K562 (cell line): ENCODE measurements around the gene FN3K. TPM values are rescaled to one million over a fixed set of nuclear protein-coding genes. Genes with fewer than 3 reads are reported as not detected.

Source experiments
- ARNT ChIP-seq, 2 experiments: fragments of 450-650 bp; IDR thresholded peaks; 2 replicates each; pipeline ENCODE4 v1.6.1; 2016; ENCODE audit warnings: mild to moderate bottlenecking in 1 of 2
- BCL6 ChIP-seq: fragments of 250-450 bp; sonication (Bioruptor Pico); IDR thresholded peaks from 2 replicates; pipeline ENCODE4 v1.4.0; 2020
- CHCHD3 ChIP-seq: fragments of 250-450 bp; sonication (Bioruptor Pico); IDR thresholded peaks from 2 replicates; pipeline ENCODE4 v2.1.2; 2022; ENCODE audit warnings: mild to moderate bottlenecking
- GTF2F1 ChIP-seq: IDR thresholded peaks from 2 replicates; pipeline ENCODE4 v1.6.1; 2011; ENCODE audit warnings: low read depth, low read length, improper control_type of control experiment
- NELFE ChIP-seq: IDR thresholded peaks from 2 replicates; pipeline ENCODE4 v1.6.1; 2011; ENCODE audit warnings: mild to moderate bottlenecking; ENCODE audit not compliant: insufficient read depth, insufficient read length
- SRF ChIP-seq, 2 experiments: fragments of 250-450, 450-650 bp in 1 of 2; sonication (Bioruptor Pico) in 1 of 2; sonication (generic) in 1 of 2; formaldehyde crosslinking; IDR thresholded peaks; 2 replicates each; pipeline versions ENCODE4 v1.5.0 to v1.5.1; 2020 to 2022; ENCODE audit warnings: mild to moderate bottlenecking in 1 of 2, missing genetic modification reagents in 1 of 2
- polyA plus RNA-seq, 8 experiments: library from polyadenylated mRNA; depleted of rRNA in 4 of 8; stranded (reverse) in 5 of 8; unstranded in 3 of 8; fragments of >200 nt; fragmentation: Nextera tagmentation in 2 of 8; fragmentation: Illumina TruSeq in 1 of 8; extraction: Ambion mirVana in 2 of 8; extraction: Trizol in 1 of 8; gene quantifications; 2 replicates each; pipeline versions ENCODE4 v1.2.1 to v1.2.3, GENCODE V29; 2011 to 2014; ENCODE audit warnings: inconsistent platforms in 1 of 8, missing spikeins in 1 of 8
- total RNA-seq, 7 experiments: library from RNA; depleted of rRNA in 6 of 7; stranded (reverse); fragments of >200 nt in 6 of 7; fragmentation: Illumina TruSeq in 2 of 7; extraction: Trizol in 2 of 7; gene quantifications; 2 replicates each; pipeline versions ENCODE4 v1.2.1 to v1.2.3, GENCODE V29; 2011 to 2021; ENCODE audit warnings: low replicate concordance in 1 of 7
- TF ChIP-seq, protein P1 (sequence below): fragments of 150-350 bp; IDR thresholded peaks from 2 replicates; pipeline ENCODE4 v1.6.1; 2014; ENCODE audit warnings: low read depth, mild to moderate bottlenecking, low read length, borderline replicate concordance
- TF ChIP-seq, protein P2 (sequence below): sonication (generic); formaldehyde crosslinking; IDR thresholded peaks from 2 replicates; pipeline ENCODE4 v1.8.0; 2022; ENCODE audit warnings: missing genetic modification reagents, mild to moderate bottlenecking, moderate library complexity, borderline replicate concordance
- TF ChIP-seq, protein P3 (sequence below), 2 experiments: fragments of 450-650 bp; IDR thresholded peaks; 2 replicates each; pipeline ENCODE4 v1.6.1; 2016

FN3K gene
- total and polyA plus RNA-seq, 9 of the 15 experiments (the other 6 are each of a cell fraction or from before 2014, with no cell fraction given) = 0.08 to 22.7 (median 3.8) TPM

DNA sequence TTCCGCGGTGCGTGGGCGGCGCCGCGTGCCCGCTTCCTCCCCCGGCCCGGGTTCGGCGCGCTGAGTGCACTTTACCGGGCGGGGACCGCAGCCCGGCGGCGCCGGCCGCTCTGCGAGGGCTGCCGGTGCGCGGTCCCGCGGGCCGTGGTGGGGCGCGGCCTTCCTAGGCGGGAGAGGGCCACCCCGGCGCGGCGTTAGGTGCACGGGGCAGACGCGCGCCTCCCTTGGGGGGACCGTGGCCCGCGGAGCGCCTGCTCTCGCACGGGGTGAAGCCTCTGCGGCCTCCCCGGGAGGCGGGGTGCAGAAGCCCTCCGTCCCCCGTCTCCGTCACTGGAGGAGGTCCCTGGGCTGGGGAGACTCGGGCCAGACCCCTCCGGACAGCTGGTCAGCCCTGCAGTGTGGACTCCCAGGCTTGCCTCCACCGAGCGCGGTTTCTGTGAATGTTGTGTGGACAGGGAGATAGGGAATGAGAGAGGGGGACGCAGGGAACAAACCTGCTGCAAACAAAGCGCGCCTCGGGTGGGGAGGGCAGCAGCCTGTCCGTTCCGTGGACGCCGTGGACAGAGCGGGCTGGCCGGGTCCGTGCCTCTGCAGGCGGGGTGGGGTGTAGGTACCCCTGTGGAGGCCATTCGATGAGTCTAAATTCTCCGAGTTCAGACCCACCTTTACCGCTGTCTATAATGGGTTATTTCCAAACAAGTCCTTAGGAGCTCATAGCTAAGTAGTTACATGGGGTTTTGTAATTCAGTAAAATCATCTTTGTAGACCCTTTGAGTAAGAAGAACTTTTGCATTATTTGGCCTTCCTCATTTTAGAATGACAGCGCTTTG lies 17.2 kb downstream of the FN3K start (continued):
- TF ChIP-seq BCL6 (CRISPR knock-in tag) (no peak), ARNT (IDR thresholded peaks at IDR 0.05) (no peak), NELFE (no peak), CHCHD3 (CRISPR knock-in tag) (no peak), SRF (CRISPR knock-in tag; IDR thresholded peaks at IDR 0.05) (no peak), GTF2F1 (no peak)
- TF ChIP-seq, protein P1, sequence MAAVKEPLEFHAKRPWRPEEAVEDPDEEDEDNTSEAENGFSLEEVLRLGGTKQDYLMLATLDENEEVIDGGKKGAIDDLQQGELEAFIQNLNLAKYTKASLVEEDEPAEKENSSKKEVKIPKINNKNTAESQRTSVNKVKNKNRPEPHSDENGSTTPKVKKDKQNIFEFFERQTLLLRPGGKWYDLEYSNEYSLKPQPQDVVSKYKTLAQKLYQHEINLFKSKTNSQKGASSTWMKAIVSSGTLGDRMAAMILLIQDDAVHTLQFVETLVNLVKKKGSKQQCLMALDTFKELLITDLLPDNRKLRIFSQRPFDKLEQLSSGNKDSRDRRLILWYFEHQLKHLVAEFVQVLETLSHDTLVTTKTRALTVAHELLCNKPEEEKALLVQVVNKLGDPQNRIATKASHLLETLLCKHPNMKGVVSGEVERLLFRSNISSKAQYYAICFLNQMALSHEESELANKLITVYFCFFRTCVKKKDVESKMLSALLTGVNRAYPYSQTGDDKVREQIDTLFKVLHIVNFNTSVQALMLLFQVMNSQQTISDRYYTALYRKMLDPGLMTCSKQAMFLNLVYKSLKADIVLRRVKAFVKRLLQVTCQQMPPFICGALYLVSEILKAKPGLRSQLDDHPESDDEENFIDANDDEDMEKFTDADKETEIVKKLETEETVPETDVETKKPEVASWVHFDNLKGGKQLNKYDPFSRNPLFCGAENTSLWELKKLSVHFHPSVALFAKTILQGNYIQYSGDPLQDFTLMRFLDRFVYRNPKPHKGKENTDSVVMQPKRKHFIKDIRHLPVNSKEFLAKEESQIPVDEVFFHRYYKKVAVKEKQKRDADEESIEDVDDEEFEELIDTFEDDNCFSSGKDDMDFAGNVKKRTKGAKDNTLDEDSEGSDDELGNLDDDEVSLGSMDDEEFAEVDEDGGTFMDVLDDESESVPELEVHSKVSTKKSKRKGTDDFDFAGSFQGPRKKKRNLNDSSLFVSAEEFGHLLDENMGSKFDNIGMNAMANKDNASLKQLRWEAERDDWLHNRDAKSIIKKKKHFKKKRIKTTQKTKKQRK = no peak
- TF ChIP-seq, protein P2, sequence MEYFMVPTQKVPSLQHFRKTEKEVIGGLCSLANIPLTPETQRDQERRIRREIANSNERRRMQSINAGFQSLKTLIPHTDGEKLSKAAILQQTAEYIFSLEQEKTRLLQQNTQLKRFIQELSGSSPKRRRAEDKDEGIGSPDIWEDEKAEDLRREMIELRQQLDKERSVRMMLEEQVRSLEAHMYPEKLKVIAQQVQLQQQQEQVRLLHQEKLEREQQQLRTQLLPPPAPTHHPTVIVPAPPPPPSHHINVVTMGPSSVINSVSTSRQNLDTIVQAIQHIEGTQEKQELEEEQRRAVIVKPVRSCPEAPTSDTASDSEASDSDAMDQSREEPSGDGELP (CRISPR knock-in tag) = peak; percentile 60
- TF ChIP-seq, protein P3, sequence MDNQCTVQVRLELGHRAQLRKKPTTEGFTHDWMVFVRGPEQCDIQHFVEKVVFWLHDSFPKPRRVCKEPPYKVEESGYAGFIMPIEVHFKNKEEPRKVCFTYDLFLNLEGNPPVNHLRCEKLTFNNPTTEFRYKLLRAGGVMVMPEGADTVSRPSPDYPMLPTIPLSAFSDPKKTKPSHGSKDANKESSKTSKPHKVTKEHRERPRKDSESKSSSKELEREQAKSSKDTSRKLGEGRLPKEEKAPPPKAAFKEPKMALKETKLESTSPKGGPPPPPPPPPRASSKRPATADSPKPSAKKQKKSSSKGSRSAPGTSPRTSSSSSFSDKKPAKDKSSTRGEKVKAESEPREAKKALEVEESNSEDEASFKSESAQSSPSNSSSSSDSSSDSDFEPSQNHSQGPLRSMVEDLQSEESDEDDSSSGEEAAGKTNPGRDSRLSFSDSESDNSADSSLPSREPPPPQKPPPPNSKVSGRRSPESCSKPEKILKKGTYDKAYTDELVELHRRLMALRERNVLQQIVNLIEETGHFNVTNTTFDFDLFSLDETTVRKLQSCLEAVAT (IDR thresholded peaks at IDR 0.05) = no peak
